ENCODE results near the gene SLC1A6. TPM values are rescaled to one million over a fixed set of nuclear protein-coding genes. Genes with fewer than 3 reads are reported as not detected.

The SLC1A6 gene
- total and polyA plus RNA-seq, 9 of the 15 experiments (the other 6 are each of a cell fraction or from before 2014, with no cell fraction given): not detected

GRCh38 chr19:14915116-14915515, 64.5 kb downstream of the SLC1A6 start:
- Histone ChIP-seq H3K27ac (ENCODE audit: extremely low read depth, low read depth, low read length) (no peak overlapping the region), H3K4me3 (no peak overlapping the region), H3K9ac (ENCODE audit: insufficient read depth in 1 of 2, low read depth in 2 of 2, low read length in 2 of 2) (no peak overlapping the region), H3K27me3 (ENCODE audit: control insufficient read depth in 2 of 2, insufficient read depth in 2 of 2, low read length in 2 of 2) (peaks cover 2 to 3% of the 10 kb centered on the region in 2 experiments; a peak in 2 of 5 replicates), H2AFZ (ENCODE audit: low read depth, low read length) (no peak overlapping the region), H3K4me2 (ENCODE audit: insufficient read depth, low read length) (no peak overlapping the region), H4K20me1 (replicated peaks; ENCODE audit: control insufficient read depth, insufficient read depth, low read length) (no peaks in the 10 kb centered on the region), H3K4me1 (replicated peaks in 1 of 2; ENCODE audit: control insufficient read depth in 2 of 2, insufficient read depth in 2 of 2, low read length in 2 of 2) (no peaks in the 10 kb centered on the region), H3K36me3 (ENCODE audit: control insufficient read depth, insufficient read depth, low read length) (no peaks in the 10 kb centered on the region), H3K9me3 (replicated peaks; ENCODE audit: control insufficient read depth, insufficient read depth, low read depth, low read length) (no peaks in the 10 kb centered on the region), H3K79me2 (ENCODE audit: control insufficient read depth, insufficient read depth, low read length) (no peaks in the 10 kb centered on the region), H3K9me1 (ENCODE audit: control insufficient read depth, insufficient read depth, low read length) (no peaks in the 10 kb centered on the region)
- in situ Hi-C loops (cut with MboI): no loop called here
- ChIA-PET CTCF (ENCODE audit: low intra/inter-chr PET ratio) (interaction anchor here (0.6 kb wide), 1 partner anchor 845 kb away, joined by 3 read pairs; no protein-coding TSS in a partner anchor), POLR2A (no interaction called here)
- WGBS (ENCODE audit: insufficient coverage, low coverage, missing lambda C conversion rate): 0% methylated on average over 5 of the region's 6 CpGs
- intact Hi-C loops (cut with micrococcal nuclease): no loop called here
- BruUV-seq (replicated peaks): no TSS peak
- TF ChIP-seq ZNF830 (CRISPR knock-in tag; IDR thresholded peaks at IDR 0.05): no peak
- TF ChIP-seq CREM (IDR thresholded peaks at IDR 0.05; ENCODE audit: low read depth): no peak
- TF ChIP-seq MAFF (IDR thresholded peaks at IDR 0.05; ENCODE audit: low read length): no peak
- no peak for TF ChIP-seq TBL1XR1 (IDR thresholded peaks at IDR 0.05; ENCODE audit: low read length in 2 of 2)
- TF ChIP-seq, protein P1, sequence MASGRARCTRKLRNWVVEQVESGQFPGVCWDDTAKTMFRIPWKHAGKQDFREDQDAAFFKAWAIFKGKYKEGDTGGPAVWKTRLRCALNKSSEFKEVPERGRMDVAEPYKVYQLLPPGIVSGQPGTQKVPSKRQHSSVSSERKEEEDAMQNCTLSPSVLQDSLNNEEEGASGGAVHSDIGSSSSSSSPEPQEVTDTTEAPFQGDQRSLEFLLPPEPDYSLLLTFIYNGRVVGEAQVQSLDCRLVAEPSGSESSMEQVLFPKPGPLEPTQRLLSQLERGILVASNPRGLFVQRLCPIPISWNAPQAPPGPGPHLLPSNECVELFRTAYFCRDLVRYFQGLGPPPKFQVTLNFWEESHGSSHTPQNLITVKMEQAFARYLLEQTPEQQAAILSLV (tag; IDR thresholded peaks at IDR 0.05): no peak
- DNase-seq (ENCODE audit: extremely low read depth in 1 of 4, low spot score in 3 of 4): no peak
- FAIRE-seq: no peak
- ATAC-seq: no peak

DNA sequence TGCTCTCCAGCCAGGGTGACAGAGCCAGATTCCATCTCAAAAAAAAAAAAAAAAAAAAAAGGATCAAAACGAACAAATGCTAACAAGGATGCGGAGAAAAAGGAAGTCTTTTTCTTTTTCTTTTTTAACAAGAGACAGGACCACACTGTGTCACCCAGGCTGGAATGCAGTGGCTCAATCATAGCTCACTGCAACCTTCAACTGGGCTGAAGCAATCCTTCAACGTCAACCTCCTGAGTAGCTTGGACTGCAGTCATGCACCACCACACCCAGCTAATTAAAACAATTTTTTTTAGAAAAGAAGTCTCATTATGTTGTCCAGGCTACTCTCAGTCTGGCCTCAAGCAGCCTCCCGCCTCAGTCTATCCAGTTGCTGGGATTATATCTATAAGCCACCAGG, 73.0 kb downstream of the SLC1A6 start:
- no peak for TF ChIP-seq ZNF655 (CRISPR knock-in tag; IDR thresholded peaks at IDR 0.05)
- TF ChIP-seq BCOR (IDR thresholded peaks at IDR 0.05): no peak
- no peak for TF ChIP-seq HNRNPUL1 (IDR thresholded peaks at IDR 0.05; ENCODE audit: low read length)
- H3K27me3 ChIP-seq (ENCODE audit: control insufficient read depth in 2 of 2, insufficient read depth in 2 of 2, low read length in 2 of 2): peaks cover 0 to 11% of the 10 kb centered on the region in 2 experiments; a peak in 2 of 5 replicates
- BruUV-seq (replicated peaks): no TSS peak

More for the DNA sequence above, 73.0 kb downstream of the SLC1A6 start:
- in situ Hi-C loops (cut with MboI) (no loop called here), intact Hi-C loops (cut with micrococcal nuclease) (no loop called here)
- Histone ChIP-seq H3K27ac (ENCODE audit: extremely low read depth, low read depth, low read length) (no peak overlapping the region), H3K9ac (ENCODE audit: insufficient read depth in 1 of 2, low read depth in 2 of 2, low read length in 2 of 2) (no peak overlapping the region), H3K4me3 (no peak overlapping the region), H3K9me1 (ENCODE audit: control insufficient read depth, insufficient read depth, low read length) (no peaks in the 10 kb centered on the region), H3K4me1 (replicated peaks in 1 of 2; ENCODE audit: control insufficient read depth in 2 of 2, insufficient read depth in 2 of 2, low read length in 2 of 2) (no peaks in the 10 kb centered on the region), H3K79me2 (ENCODE audit: control insufficient read depth, insufficient read depth, low read length) (no peaks in the 10 kb centered on the region), H3K36me3 (ENCODE audit: control insufficient read depth, insufficient read depth, low read length) (no peaks in the 10 kb centered on the region), H3K4me2 (ENCODE audit: insufficient read depth, low read length) (no peak overlapping the region), H3K9me3 (replicated peaks; ENCODE audit: control insufficient read depth, insufficient read depth, low read depth, low read length) (no peaks in the 10 kb centered on the region), H4K20me1 (replicated peaks; ENCODE audit: control insufficient read depth, insufficient read depth, low read length) (no peaks in the 10 kb centered on the region), H2AFZ (ENCODE audit: low read depth, low read length) (no peak overlapping the region)
- DNase-seq (ENCODE audit: extremely low read depth in 1 of 4, low spot score in 3 of 4): no peak
- ATAC-seq: no peak
- FAIRE-seq: no peak
- WGBS (ENCODE audit: insufficient coverage, low coverage, missing lambda C conversion rate): 0% methylated on average over 4 of the region's 4 CpGs
- ChIA-PET POLR2A (no interaction called here), CTCF (ENCODE audit: low intra/inter-chr PET ratio) (no interaction called here)
